H9 (cell line): Measurements from ENCODE around the gene RAB3C. TPM values are rescaled to one million over a fixed set of nuclear protein-coding genes. Genes with fewer than 3 reads are reported as not detected.

ENCODE experiments used
- DNase-seq: peaks from one replicate; pipeline ENCODE4 v3.0.0-alpha.2; 2017
- H2AFZ ChIP-seq: one replicate; pipeline ENCODE4 v1.6.1; 2013; ENCODE audit warnings: mild to moderate bottlenecking, low read length, control low read depth, moderate library complexity
- H2AK5ac ChIP-seq: 2 replicates; pipeline ENCODE4 v1.6.1; 2013; ENCODE audit warnings: low read length, control low read depth, mixed read lengths; ENCODE audit not compliant: insufficient read length
- H2BK120ac ChIP-seq: one replicate; pipeline ENCODE4 v1.6.1; 2013; ENCODE audit warnings: low read depth, mild to moderate bottlenecking, low read length, control low read depth, inconsistent platforms; ENCODE audit not compliant: poor library complexity, severe bottlenecking
- H2BK12ac ChIP-seq: 2 replicates; pipeline ENCODE4 v1.6.1; 2013; ENCODE audit warnings: low read length, control low read depth, mixed read lengths, low read depth; ENCODE audit not compliant: insufficient read length
- H2BK15ac ChIP-seq: 2 replicates; pipeline ENCODE4 v1.6.1; 2013; ENCODE audit warnings: low read depth, low read length, control low read depth
- H2BK20ac ChIP-seq: one replicate; pipeline ENCODE4 v1.6.1; 2013; ENCODE audit warnings: low read depth, mild to moderate bottlenecking, low read length, control low read depth, inconsistent platforms; ENCODE audit not compliant: poor library complexity, severe bottlenecking
- H2BK5ac ChIP-seq: 2 replicates; pipeline ENCODE4 v1.6.1; 2013; ENCODE audit warnings: low read length, control low read depth, mixed read lengths; ENCODE audit not compliant: insufficient read length
- H3K14ac ChIP-seq: 2 replicates; pipeline ENCODE4 v1.6.1; 2013; ENCODE audit warnings: low read length, control low read depth; ENCODE audit not compliant: insufficient read depth
- H3K18ac ChIP-seq: 2 replicates; pipeline ENCODE4 v1.6.1; 2013; ENCODE audit warnings: low read depth, mild to moderate bottlenecking, mixed read lengths, low read length, control low read depth; ENCODE audit not compliant: insufficient read length
- H3K23ac ChIP-seq: 2 replicates; pipeline ENCODE4 v1.6.1; 2013; ENCODE audit warnings: low read length, control low read depth, mixed read lengths, low read depth; ENCODE audit not compliant: insufficient read length
- H3K23me2 ChIP-seq: 2 replicates; pipeline ENCODE4 v1.6.1; 2013; ENCODE audit warnings: low read depth, mild to moderate bottlenecking, mixed read lengths, low read length, control low read depth; ENCODE audit not compliant: insufficient read length, poor library complexity, severe bottlenecking
- H3K27ac ChIP-seq: 2 replicates; pipeline ENCODE4 v1.5.1; 2013; ENCODE audit warnings: low read length, control low read depth, mixed read lengths, low read depth; ENCODE audit not compliant: insufficient read length
- H3K27me3 ChIP-seq: 2 replicates; pipeline ENCODE4 v1.6.1; 2013; ENCODE audit warnings: low read length, control low read depth, inconsistent platforms; ENCODE audit not compliant: insufficient read depth
- H3K4ac ChIP-seq: 2 replicates; pipeline ENCODE4 v1.6.1; 2013; ENCODE audit warnings: low read depth, mild to moderate bottlenecking, control low read depth, inconsistent platforms, low read length, moderate library complexity
- H3K4me1 ChIP-seq: 2 replicates; pipeline ENCODE4 v1.6.1; 2013; ENCODE audit warnings: low read length, control low read depth, inconsistent platforms; ENCODE audit not compliant: insufficient read depth
- H3K4me2 ChIP-seq: 2 replicates; pipeline ENCODE4 v1.6.1; 2013; ENCODE audit warnings: low read length, control low read depth, mixed read lengths; ENCODE audit not compliant: insufficient read length, insufficient read depth
- H3K56ac ChIP-seq: 2 replicates; pipeline ENCODE4 v1.6.1; 2013; ENCODE audit warnings: low read depth, mild to moderate bottlenecking, mixed read lengths, low read length, control low read depth; ENCODE audit not compliant: insufficient read length
- H3K79me1 ChIP-seq: 2 replicates; pipeline ENCODE4 v1.6.1; 2013; ENCODE audit warnings: low read depth, mild to moderate bottlenecking, moderate library complexity, low read length, control low read depth, inconsistent platforms; ENCODE audit not compliant: insufficient read depth, poor library complexity, severe bottlenecking
- H3K79me2 ChIP-seq: 2 replicates; pipeline ENCODE4 v1.6.1; 2013; ENCODE audit warnings: low read length, control low read depth, inconsistent platforms; ENCODE audit not compliant: insufficient read depth
- H3K9ac ChIP-seq: 2 replicates; pipeline ENCODE4 v1.6.1; 2013; ENCODE audit warnings: low read length, control low read depth, mixed read lengths; ENCODE audit not compliant: insufficient read length; ENCODE audit errors: extremely low read depth
- H3K9me3 ChIP-seq: one replicate; pipeline ENCODE4 v1.6.1; 2013; ENCODE audit warnings: low read depth, low read length, inconsistent platforms; ENCODE audit not compliant: control insufficient read depth
- H3T11ph ChIP-seq: one replicate; pipeline ENCODE4 v1.6.1; 2013; ENCODE audit warnings: mild to moderate bottlenecking, low read length, control low read depth, inconsistent platforms
- H4K20me1 ChIP-seq: one replicate; pipeline ENCODE4 v1.6.1; 2013; ENCODE audit not compliant: control insufficient read depth, insufficient read length, insufficient read depth
- H4K5ac ChIP-seq: 2 replicates; pipeline ENCODE4 v1.6.1; 2013; ENCODE audit warnings: low read depth, mild to moderate bottlenecking, mixed read lengths, low read length, control low read depth; ENCODE audit not compliant: insufficient read length
- H4K8ac ChIP-seq: replicated peaks from 2 replicates; pipeline ENCODE4 v1.6.1; 2013; ENCODE audit warnings: low read length, control low read depth, mixed read lengths, low read depth; ENCODE audit not compliant: insufficient read length
- H4K91ac ChIP-seq: 2 replicates; pipeline ENCODE4 v1.6.1; 2013; ENCODE audit warnings: low read depth, mild to moderate bottlenecking, moderate library complexity, mixed read lengths, low read length, control low read depth; ENCODE audit not compliant: insufficient read length
- H3K27ac Mint-ChIP-seq, 3 experiments: 2 replicates in 2 of 3; 3 replicates in 1 of 3; pipeline ENCODE4 v1.8.0; 2020 to 2021; ENCODE audit warnings: mixed read lengths in 3 of 3, mild to moderate bottlenecking in 1 of 3, moderate library complexity in 1 of 3
- H3K27me3 Mint-ChIP-seq: 2 replicates; pipeline ENCODE4 v1.8.0; 2021; ENCODE audit warnings: low read depth, mild to moderate bottlenecking, moderate library complexity, mixed read lengths
- H3K36me3 Mint-ChIP-seq, 3 experiments: 2 replicates in 2 of 3; 3 replicates in 1 of 3; pipeline ENCODE4 v1.8.0; 2020 to 2021; ENCODE audit warnings: low read depth in 3 of 3, mixed read lengths in 3 of 3; ENCODE audit not compliant: insufficient read depth in 1 of 3
- H3K4me1 Mint-ChIP-seq, 2 experiments: 2 replicates each; pipeline ENCODE4 v1.8.0; 2020; ENCODE audit warnings: mixed read lengths in 2 of 2
- H3K4me3 Mint-ChIP-seq, 2 experiments: 2 replicates in 1 of 2; 3 replicates in 1 of 2; pipeline ENCODE4 v1.8.0; 2020 to 2021; ENCODE audit warnings: mild to moderate bottlenecking in 2 of 2, mixed read lengths in 2 of 2, moderate library complexity in 1 of 2
- H3K9me3 Mint-ChIP-seq, 2 experiments: 2 replicates in 1 of 2; 3 replicates in 1 of 2; pipeline ENCODE4 v1.8.0; 2020; ENCODE audit warnings: mild to moderate bottlenecking in 2 of 2, mixed read lengths in 2 of 2, moderate library complexity in 1 of 2
- CTCF ChIP-seq: fragments of 200-600 bp; sonication (generic); conservative IDR thresholded peaks from 3 replicates; pipeline ENCODE4 v1.8.0; 2021; ENCODE audit warnings: antibody characterized with exemption, mild to moderate bottlenecking
- WGBS: extraction: QIAGEN DNeasy Blood & Tissue Kit; methylation state at CpG from one replicate; pipeline ENCODE4 v1.1.7; 2013; ENCODE audit warnings: missing lambda C conversion rate, low lambda C conversion rate, mixed read lengths; ENCODE audit not compliant: insufficient read length; ENCODE audit errors: extremely low coverage; 5-methylcytosine and 5-hydroxymethylcytosine counted together
- total RNA-seq: library from RNA; stranded (reverse); gene quantifications from 2 replicates; pipeline ENCODE4 v1.2.1, GENCODE V29; 2021

Gene RAB3C
- total RNA-seq, 1 experiment from 2014 or later, result 16.3 TPM

GRCh38 chr5:58711965-58712364 lies 129.1 kb downstream of the RAB3C start:
- no peak overlapping the region for H2BK12ac ChIP-seq
- no peak overlapping the region for H3T11ph ChIP-seq
- peaks cover 5 to 20% (median 19%) of the 10 kb centered on the region in 3 experiments; a peak in 6 of 7 replicates for H3K36me3 Mint-ChIP-seq
- peaks cover 10 to 13% of the 10 kb centered on the region in 2 experiments for H3K9me3 Mint-ChIP-seq
- no peak for TF ChIP-seq CTCF
- no peak for DNase-seq
- H3K23ac ChIP-seq, result no peak overlapping the region
- H2AFZ ChIP-seq, result no peak overlapping the region
- peaks cover 5 to 10% of the 10 kb centered on the region in 2 experiments for H3K4me1 Mint-ChIP-seq
- WGBS, result no CpG with 5 or more reads among the region's 5 CpGs
- H3K23me2 ChIP-seq, result no peaks in the 10 kb centered on the region
- H3K56ac ChIP-seq, result no peak overlapping the region
- H4K20me1 ChIP-seq, result no peaks in the 10 kb centered on the region
- no peak overlapping the region for H2BK120ac ChIP-seq
- H3K79me2 ChIP-seq, result no peaks in the 10 kb centered on the region
- no peaks in the 10 kb centered on the region for H3K27me3 Mint-ChIP-seq
- no peaks in the 10 kb centered on the region for H3K27me3 ChIP-seq
- H4K8ac ChIP-seq, result no peak overlapping the region
- H2BK5ac ChIP-seq, result no peak overlapping the region
- H3K27ac ChIP-seq, result no peak overlapping the region
- H4K5ac ChIP-seq, result no peak overlapping the region
- H2AK5ac ChIP-seq, result no peak overlapping the region
- no peak overlapping the region for H2BK20ac ChIP-seq
- no peak overlapping the region for H3K9ac ChIP-seq
- no peak overlapping the region for H3K14ac ChIP-seq
- no peak overlapping the region for H3K4me2 ChIP-seq
- H3K4ac ChIP-seq, result no peak overlapping the region
- no peak overlapping the region for H2BK15ac ChIP-seq
- no peak overlapping the region for H3K27ac Mint-ChIP-seq
- H3K4me3 Mint-ChIP-seq, result no peak overlapping the region
- no peaks in the 10 kb centered on the region for H3K4me1 ChIP-seq
- no peak overlapping the region for H4K91ac ChIP-seq
- H3K18ac ChIP-seq, result no peak overlapping the region
- H3K9me3 ChIP-seq, result no peaks in the 10 kb centered on the region
- H3K79me1 ChIP-seq, result no peaks in the 10 kb centered on the region
